GM20431 (cell line): ENCODE measurements around the gene SNHG17.
"Not testable (repeated sequence)": the region's sequence is repeated elsewhere in the genome, so short reads cannot be mapped to it uniquely, and the experiment has no call there.

ENCODE experiments used
- in situ Hi-C: fragments of 300-500 bp; cut with MseI, MboI; formaldehyde crosslinking; loops from one replicate; pipeline ENCODE4 v1.15.0; 2020; ENCODE audit warnings: low sequenced_read_pairs; ENCODE audit not compliant: unreplicated experiment

The SNHG17 gene

DNA sequence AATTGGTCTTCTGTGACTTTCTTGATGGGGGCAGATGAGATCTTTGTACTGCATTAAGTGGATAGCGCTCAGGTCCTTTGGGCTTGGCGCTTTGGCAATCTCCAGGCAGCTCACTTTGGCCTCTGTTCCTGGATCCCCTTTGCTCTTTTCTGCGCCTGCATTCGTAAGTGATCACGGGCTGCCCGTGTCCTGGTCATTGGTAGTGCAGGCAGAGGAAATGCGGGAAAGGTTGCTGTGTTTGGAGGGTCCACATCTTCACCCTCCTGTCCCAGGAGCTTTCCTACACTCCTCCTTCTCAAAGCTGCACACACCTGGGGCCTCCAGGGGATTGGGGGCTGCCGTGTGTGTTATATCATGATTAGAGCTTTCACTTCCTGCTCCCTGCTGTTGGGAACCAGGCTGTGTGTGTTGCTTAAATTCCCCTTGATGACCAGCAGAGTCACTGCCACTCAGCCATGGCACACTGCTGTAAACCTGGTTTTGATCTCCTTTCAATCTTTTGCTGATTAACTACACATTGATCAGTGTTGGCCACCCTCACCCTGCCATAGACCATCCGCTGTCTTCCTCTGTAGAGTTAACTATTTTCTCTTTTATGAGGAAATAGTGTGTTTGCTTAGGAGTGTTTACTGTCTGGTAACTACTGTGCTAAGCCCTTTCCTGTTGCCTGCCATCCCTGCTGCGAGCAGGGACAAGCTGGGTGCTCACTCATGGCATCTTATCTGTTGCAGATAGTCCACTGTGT is 13.0 kb upstream of the SNHG17 start:
- in situ Hi-C loops: no loop called here

DNA sequence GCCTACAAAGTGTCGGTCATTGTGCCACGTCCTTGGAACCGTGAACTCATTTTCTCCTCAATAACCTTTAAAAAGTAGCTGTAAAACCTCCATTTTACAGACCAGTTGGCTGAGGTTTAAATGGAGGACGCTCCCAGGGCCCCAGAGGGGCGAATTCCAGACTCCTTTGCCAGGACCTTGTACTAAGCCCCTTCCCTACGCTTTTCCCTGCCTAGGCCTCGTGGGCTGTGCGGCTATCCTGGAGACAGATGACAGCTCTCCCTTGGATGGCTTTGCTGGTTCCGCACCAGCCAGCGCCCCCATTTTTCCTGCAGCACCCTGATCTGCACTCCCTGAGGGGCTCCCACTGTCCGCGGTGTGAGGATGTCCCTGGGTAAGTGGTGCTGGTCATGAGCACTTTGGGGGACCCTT is 12.1 kb upstream of the SNHG17 start:
- in situ Hi-C loops: no loop called here

DNA sequence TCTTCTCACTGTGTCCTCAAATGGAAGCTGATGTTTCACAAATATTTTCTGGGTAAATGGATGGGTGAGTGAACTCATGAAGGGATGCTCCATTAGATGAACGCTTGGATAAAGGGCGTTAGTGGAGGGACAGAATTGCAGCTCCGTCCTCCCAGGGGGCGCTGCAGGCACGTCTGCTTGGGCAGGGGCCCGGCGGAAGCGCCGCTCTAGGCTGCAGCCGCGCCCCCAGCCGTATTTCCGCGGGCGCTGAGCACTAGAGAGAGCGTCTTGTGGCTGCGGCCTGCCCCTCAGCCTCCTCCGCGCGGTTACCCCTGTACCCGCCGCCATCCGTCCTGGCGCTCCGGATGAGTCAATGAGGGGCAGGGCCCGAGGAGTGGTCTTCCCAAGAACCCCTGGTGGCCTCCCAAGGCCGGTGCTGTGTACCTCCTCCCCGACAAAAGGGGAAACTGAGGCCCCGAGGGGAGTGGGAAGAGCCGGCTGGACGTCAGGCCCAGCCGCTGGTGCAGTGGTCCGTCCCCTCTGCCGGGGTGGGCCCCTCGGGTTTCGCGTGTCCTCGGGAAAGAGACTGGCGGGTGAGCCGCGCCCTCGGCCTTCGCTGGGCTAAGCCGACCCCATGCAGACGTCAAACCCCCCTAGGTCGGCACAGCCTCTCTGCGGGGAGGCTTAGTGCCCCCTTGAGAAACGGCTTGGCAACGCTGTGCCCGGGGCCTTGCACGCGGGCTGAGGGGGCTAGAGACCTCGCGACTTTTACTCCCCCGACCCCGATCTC is 11.5 kb upstream of the SNHG17 start:
- in situ Hi-C loops: no loop called here

DNA sequence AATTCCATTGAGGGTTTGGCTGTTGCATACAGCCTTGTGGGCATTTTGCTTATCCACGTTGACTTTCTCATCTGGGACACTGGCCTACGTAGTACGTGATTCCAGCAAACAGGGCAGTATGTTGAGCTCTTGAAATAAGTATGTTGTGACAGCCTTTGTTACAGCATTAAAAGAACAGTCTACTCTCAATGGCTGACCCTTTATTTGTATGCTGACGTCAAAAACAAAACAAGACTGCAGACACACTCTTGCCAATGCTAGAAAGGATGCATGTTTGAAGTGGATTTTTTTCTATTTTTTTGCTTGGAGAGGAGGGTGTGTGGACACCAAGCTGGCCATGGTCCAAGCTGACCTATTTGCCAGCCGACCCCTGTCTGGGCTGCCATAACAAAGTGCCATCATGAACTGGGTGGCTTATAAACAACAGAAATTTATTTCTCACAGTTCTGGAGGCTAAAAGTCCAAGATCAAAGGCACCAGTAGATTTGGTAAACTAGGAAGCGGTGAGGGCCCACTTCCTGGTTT is 10.8 kb upstream of the SNHG17 start:
- in situ Hi-C loops: no loop called here

DNA sequence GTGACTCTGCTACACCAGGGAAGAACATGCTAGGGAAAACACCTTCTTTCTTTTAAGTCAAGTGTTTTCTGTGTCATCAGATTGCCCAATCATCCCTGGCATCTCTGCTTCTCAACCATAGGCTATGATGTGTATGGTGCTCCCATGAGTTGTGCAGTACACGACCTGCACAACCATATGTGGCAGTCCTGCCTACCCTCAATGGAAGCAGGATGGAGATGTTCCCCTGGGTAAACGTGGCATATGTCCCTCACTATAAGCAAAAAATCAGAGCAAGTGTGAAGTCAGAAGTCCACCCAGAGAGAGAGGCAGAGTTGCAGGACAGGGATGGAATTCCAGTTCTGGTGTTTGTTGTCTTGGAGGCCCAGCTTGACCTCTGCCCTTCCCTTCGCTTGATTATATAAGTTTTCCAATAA is 10.3 kb upstream of the SNHG17 start:
- in situ Hi-C loops: no loop called here

DNA sequence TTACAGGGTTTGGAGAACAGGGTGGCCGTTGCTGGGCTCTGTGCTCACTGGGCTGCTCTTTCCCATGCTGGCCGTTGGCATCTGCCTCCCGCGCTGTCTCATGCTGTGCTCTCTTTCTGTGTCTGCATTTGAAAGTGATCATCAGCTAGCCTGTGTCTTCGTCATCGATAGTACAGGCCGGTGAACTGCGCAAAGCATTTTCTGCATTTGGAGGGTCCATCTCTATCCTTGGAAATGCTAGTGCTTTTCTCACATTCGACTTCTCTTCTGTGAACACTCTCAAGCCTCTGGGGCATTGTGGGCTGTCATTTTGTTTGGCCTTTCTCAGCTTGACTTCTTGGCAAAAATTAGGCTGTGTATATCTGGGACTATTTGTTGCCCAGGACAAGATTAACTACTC is 6.8 kb upstream of the SNHG17 start:
- in situ Hi-C loops: no loop called here

DNA sequence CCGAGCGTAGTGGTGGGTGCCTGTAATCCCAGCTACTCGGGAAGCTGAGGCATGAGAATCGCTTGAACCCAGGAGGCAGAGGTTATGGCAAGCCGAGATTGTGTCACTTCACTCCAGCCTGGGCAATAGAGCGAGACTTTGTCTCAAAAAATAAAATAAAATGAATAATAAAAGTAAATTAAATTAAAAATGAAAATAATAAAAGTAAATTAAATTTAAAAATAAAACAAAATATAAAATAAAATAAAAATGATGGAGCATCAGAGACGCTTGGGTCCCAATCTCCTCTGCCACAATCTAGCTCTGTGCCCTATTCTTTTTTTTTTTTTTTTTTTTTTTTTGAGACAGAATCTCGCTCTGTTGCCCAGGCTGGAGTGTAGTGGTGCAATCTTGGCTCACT is 6.0 kb upstream of the SNHG17 start:
- in situ Hi-C loops: not testable (repeated sequence)

DNA sequence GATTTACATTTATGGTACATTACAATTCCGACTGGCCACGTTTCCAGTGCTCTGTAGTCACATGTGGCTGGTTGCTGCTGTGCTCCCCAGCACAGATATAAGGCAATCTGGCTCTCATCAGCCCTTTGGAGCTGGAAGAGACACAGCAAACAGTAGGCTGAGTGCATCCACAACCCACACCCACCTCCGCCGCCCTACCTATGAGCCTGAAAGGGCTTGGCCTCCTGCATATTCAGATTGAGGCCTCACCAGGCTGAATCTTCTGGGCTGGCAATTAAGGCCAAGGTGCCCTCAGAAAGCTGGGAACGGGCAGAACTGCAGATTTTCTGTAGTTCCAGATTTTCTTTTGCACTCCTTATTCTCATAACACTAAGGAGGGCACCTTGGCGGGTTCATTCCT is 2.7 kb upstream of the SNHG17 start:
- in situ Hi-C loops: no loop called here

DNA sequence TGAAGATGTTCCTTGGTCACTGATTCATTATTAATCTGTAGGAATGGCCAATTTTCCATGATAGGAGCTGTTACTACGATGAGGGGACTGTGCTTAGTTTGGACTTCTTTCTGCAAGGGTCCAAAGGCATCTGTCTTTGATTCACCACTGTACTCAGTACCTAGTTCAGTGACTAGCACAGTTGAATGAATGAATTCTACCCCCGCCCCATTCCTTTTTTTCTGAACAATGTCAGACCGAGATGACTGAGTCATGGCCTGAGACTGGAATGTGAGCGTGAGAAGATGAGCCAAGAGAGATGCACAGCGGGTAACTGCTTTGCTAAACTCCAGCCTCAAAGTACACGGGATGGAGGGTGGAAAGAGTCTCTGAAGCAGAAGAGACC is 419 bp upstream of the SNHG17 start:
- in situ Hi-C loops: no loop called here

DNA sequence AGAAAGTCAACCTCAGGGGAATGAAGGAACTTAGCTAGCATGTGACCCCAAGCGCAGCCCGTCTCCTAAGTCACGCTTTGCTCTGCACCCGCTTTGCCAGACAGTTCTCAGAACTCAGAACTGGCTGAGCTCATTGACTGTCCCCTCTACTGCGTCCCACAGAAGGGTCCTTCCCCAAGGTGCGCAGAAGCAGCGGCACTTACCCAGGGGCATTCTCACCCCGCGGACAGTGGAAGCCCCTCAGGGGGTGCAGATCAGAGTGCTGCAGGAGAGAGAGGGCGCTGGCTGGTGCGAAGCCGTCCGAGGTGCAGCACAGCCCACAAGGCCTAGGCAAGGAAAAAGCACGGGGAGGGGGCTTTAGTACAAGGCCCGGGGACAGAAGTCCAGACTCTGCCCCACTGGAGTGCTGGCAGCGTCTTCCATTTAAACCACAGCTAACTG is 807 bp downstream of the SNHG17 start:
- in situ Hi-C loops: no loop called here

DNA sequence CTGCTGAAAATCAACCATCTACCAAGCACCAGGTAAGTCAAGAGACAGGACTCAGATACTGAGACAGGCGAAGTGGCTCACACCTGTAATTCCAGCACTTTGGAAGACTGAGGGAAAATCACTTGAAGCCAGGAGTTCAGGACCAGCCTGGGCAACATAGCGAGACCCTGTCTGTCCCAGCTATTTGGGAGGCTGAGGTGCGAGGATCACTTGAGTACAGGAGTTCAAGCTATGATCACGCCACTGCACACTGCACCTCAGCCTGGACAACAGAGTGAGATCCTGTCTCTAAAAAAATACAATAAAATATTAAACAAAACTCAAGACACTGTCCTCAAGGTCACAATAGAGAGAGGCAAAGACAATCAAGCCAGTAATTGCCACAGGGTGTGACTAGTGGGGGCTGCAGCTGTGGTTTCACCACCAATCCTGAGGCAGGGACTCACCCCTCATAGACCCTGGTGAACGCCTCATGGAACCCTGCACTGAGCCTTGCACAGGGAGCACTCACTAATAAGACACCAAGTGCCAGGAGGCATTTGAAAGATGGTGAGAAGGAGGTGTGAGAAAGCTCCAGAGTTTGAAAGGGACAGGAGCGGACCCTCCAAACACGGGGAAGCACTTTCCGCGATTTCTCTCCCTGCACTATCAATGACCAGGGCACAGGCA is 1.7 kb downstream of the SNHG17 start:
- in situ Hi-C loops: no loop called here

DNA sequence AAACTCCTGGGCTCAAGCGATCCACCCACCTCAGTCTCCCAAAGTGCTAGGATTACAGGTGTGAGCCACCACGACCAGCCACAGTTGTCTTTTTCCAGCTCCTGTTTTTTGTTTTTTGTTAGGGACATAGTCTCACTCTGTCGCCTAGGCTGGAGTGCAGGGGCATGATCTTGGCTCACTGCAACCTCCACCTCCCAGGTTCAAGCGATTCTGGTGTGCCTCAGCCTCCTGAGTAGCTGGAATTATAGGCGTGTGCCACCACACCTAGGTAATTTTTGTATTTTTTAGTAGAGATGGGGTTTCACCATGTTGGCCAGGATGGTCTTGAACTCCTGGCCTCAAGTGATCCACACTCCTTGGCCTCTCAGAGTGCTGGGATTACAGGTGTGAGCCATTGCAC is 2.3 kb downstream of the SNHG17 start:
- in situ Hi-C loops: not testable (repeated sequence)

DNA sequence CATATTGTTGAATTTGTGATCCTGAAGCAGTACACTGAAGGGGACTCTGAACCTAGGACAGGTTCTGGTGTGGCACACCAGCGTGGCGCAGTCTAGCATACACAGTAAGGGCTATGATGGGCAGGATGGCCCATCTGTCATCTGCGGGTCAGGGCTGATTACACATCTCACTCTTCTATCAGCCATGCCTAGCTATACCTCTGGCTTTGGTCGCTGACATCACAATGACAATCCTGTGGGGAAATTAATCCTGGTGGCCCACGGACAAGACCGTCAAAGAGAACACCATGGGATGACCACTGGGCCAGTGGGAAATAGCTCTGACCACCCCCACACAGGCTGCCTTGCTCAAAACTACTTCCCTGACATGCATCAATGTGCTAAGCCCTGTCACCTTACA is 2.8 kb downstream of the SNHG17 start:
- in situ Hi-C loops: no loop called here

DNA sequence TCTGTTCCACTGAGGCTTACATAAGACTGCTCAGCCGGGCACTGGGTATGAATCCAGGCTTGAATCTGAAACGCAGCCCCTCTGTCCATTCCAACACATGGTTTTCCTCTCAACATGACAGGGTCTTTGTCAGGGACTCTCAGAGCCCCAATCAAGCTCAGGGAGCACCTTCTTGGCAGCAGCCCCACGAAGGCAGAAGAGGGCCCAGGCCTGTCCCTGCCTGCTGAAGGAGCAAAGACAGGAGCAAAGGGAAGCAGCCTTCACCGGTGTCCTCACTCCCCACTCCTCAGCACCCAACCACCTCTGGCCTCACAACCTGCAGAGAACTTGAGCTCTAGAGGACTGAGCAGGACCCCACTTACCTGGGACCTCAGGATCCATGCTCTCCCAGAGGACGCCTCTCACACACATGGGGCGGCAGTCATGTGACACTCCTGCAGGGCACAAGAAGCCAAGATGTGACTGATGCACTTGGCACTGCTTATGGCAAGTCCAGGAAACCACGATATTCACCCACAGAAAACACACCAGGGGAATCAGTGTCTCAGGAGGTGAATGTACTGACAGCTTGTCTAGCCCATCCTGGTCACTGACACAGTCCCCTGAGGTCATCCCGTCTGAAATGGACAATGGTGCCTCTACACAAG is 4.3 kb downstream of the SNHG17 start:
- in situ Hi-C loops: no loop called here

DNA sequence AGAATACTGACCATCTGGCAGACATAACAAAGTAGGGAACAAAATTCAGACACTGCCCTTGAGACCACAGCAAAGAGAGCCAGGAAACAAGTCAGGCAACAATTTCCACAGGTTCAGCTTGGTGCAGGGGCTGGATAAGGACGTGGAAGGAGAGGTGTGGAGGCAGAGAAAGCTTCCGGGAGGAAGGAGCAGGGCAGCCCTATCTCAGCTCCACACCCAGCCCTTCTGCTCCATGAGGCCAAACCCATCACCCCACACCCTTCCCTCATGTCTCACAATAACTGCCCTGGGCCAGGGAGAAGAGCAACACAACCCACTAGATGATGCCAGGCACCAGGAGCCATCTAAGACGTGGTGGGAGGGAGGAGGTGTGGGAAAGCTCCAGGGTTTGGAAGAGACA is 5.8 kb downstream of the SNHG17 start:
- in situ Hi-C loops: no loop called here

DNA sequence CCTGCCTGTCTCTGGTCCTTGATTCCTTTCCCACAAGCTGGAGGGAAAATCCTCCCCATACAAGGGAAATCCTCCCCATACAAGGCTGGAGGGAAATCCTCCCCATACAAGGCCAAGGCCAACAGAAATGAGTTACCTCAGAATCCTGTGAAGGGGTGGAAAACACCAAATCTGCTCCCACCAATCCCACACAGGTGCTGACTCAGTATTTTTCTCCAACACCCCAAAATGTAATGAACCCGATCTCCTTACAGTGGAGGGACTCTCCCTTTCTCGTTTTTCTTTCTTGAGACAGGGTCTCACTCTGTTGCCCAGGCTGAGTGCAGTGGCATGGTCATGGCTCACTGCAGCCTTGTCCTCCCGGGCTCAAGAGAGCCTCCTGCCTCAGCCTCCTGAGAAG is 6.3 kb downstream of the SNHG17 start:
- in situ Hi-C loops: no loop called here

DNA sequence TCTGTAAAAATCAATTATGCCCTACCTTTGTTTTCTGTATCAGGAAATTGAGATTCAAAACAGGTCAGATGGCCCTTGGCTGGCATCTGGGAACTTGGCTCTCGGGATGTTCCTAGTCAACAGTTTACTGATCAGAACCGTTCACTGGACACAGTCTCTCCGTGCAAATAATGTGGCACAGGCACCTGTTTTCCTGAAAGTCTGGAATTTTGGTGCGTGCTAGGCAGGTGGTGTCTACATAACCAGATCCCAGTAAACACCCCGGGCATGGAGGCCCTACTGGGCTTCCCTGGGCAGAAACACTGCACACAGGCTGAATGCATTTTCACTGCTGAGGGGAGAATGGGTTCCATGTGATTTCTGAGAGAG is 7.5 kb downstream of the SNHG17 start:
- in situ Hi-C loops: no loop called here

DNA sequence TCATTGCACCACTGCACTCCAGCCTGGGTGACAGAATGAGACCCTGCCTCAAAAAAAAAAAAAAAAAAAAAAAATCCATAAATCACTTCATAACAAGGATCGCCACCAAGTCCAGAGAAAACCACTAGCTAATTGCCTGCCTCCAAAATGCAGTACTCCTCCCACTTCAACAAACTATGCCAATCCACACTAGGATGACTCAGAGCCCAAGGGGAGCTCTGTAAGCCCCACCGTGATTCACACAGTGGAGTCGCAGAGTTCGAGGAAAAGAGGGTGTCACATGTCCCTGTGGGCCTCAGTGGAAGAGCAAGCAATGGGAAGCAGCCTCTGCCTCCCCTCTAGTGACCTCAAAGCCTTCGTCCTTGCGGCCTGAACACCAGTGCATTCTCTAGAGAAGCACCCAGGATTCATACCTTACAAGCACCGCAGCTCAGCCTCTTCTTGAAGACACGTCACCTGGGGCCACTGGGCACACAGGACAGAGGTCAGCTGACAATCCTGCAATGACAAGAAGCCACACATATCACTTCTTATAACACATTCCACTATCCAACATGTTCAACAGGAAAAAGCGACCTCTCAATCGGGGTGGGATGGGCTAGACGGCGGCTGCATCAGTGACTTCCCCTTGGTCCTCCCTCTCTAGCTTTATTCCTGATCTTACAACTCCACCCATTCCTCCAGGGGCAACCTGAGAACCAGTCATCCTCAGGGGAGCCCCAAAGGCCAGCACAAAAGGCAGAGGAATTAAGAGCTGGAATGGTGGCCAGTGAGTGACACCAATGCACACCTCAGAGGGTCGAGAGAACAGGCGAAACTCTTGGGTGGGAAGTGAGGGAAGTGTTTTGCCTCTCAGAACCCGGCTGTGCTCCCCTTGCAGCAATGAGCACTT is 8.9 kb downstream of the SNHG17 start:
- in situ Hi-C loops: no loop called here

DNA sequence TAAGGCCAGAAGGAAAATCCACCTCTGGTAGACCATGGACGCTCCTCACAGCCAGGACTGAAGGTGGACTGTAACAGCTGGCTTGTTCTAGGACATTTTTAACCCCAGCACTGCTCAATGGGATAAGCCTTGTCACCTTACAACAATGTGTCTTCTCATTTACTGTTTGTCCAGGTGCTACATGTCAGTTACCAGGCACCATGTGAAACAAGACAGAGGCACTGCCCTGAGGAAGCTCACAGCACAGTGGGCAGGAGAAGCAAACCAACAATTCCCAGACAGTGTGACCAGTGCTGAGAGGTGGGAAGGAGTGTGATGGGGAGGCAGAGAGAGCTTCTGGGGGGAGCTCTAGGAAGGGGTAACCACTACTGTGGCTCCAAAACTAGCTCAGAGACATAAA is 10.7 kb downstream of the SNHG17 start:
- in situ Hi-C loops: no loop called here

DNA sequence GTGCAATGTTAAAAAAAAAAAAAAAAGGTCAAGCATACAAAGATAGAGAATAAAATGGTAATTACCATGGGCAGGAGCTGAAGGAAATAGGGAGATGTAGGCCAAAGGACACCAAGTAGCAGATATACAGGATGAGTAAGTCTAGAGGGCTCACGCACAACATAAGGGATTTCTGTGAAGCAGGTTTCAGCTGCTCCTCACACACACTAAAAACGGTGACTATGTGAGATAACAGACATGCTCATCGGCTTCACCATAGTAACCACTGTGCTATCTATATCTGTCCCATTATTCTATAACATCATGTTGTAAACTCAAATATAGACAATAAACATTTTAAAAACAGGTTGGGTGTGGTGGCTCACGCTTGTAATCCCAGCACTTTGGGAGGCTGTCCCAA is 11.6 kb downstream of the SNHG17 start:
- in situ Hi-C loops: no loop called here
